GM19455 (cell line): ENCODE measurements around the gene IAH1.

Source experiments
- ATAC-seq: cut with Tn5 transposase; IDR thresholded peaks from one replicate; pipeline ENCODE4 v1.9.1; 2021; ENCODE audit not compliant: unreplicated experiment

Gene IAH1

DNA sequence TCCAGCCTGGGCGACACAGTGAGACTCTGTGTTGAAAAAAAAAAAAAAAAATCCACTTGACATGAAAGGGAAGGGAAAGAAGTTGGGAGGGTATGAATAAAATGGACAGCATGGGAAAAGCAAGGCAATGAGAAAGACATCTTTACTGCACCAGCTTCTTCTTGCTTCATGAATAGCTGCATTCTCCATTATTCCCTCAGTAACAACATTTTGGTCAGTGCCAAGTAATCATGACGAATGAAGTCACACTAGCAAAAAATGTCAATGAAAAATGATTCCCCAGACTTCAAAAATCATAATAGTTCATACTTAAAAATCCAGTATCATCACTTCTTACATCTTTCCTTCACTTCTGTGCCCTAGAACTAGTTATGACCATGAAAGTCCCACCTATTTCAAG is 50.9 kb downstream of the IAH1 start:
- ATAC-seq = no peak

DNA sequence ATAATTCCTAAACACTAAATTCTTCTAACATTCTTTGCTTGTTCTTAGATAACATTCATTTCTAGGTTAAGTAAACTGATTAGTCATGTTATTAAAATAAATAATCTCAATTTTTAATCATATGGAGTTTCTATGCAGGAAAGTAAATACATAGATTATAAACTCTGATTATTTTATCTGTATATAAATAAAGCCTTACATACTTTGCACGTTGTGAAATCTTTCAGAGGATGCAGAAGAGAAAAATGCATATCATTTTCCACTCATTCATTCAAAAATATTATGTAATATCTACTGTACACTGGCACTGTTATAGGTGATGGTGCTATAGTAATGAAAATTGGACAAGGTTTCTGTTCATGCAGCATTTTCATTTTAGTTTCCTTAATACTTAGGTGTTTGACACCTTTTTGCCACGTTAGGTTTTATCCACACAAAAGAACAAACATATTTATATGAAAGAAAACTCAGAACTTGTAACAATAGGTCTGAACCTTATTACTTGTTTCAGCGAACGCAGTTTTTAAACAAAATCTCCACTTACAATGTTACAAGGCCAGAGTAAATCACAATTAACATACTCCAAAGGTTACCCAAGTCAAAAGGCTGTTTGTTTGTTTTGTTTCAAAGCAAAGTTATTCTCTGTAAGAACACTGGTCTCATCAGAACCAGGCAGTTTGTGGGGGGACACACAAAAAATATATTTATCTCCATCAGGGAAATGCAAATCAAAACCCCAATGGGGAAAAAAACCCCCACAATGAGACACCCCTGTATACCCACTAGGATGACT is 53.8 kb downstream of the IAH1 start:
- ATAC-seq = no peak

DNA sequence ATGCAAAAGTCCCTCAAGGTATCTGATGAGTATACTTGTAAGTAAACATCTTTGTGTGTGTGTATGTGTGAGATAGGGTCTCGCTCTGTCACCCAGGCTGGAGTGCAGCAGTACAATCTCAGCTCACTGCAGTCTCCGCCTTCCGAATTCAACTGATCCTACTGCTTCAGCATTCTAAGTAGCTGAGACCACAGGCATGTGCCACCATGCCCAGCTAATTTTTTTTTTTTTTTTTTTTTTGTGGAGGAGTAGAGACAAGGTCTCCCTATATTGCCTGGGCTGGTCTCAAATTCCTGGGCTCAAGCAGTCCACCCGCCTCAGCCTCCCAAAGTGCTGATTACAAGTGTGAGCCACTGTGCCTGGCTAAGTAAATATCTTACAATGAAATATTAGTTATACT is 58.1 kb downstream of the IAH1 start:
- no peak for ATAC-seq

DNA sequence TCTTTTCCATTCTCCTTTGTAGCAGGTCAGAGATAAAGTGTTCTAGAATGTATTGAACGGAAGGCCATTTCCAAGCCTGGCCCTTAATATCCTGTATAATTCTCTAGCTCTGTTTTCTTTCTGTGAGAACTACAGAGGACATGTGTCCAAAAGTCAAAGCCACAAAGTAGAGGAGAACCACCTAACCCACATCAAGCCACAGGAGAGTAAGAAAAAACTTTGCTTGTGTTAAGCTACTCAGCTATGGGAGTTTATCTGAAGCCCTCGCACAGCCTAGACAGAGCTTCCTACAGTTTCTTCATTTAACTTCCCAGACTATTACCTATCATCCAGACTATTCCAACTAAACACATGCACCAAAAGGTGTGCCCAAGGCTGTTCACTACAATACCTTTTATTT is 59.3 kb downstream of the IAH1 start:
- no peak for ATAC-seq

DNA sequence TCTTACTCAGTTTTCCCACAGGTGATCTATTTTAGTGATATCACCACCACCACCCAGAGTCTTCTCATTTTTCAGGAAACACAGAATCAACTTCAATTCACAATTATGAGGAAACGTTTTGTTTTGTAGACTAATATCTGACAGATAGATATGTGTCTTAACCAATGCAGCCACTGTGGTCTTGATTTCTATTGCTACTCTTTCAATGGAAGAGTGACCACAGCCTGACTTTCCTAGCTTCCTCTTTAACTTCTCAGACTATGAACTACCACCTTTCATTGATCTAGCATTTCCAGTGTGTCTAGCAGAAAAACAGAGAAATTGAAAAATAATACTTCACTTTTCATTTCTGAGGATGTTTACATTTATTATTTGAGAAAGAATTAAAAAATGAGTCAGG is 60.8 kb downstream of the IAH1 start:
- no peak for ATAC-seq

DNA sequence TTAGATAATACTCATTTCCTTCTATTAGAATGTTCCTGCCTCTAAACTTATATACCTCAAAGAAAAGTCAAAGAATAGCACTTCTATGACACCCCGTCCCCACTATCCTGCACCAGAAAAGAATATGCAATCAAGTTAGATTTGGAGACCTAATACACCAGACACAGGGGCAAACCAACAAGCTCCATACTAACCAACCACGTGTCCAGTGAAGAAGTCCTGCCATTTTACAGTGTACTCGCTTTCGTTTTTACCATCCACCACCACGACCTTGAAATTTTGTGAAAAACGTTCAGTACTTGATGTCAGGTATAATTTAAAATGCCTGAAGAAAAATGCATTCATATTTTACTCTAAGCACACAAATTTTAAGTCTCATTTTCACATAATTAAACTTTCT is 62.2 kb downstream of the IAH1 start:
- no peak for ATAC-seq

DNA sequence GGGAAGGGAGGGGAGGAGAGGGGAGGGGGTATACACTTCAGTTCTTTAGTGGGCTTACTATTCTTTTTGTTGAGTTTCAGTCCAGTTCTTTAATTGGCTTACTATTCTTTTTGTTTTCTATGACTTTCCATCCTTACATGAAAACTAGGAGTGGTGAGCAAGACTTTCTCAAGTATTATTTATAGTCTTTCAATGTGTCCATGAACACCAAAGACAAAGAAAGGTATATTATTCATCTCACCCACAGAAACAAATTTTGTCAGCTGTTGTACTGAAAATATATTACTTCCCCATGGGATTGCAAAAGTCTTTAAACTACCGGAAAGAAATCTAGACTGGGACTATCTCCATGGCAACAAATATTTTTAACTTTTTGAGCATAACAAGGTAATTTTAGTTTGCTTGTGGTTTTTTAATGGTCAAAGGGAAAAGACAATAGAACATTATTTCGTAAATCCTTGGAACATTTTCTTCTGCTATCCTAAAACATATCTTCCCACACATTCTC is 63.7 kb downstream of the IAH1 start:
- no peak for ATAC-seq
